PC-3 (cell line): Measurements from ENCODE around the gene OR52E5. TPM values are rescaled to one million over a fixed set of nuclear protein-coding genes. Genes with fewer than 3 reads are reported as not detected.
A peak's percentile ranks its signal among the peaks of the same experiment; 100 is the strongest.

ENCODE experiments used
- ATAC-seq: fragments of 200-7000 bp; cut with Tn5 transposase; 2 replicates; pipeline ENCODE4 v1.9.1; 2020; ENCODE audit warnings: mild to moderate bottlenecking, moderate library complexity
- BruUV-seq: library from RNA; stranded (reverse); fragments of 400-500 nt; replicated peaks from 2 replicates; lab custom pipeline; 2021; lab: Mats Ljungman, UMichigan
- CTCF ChIA-PET: fragments of 300-600 bp; sonication (Branson Sonifier 250); formaldehyde crosslinking; loops from one replicate; lab custom pipeline; 2022; ENCODE audit warnings: antibody characterized with exemption; lab: Charles Lee
- POLR2A ChIA-PET: fragments of 300-600 bp; sonication (Branson Sonifier 250); formaldehyde crosslinking; loops from one replicate; lab custom pipeline; 2022; ENCODE audit warnings: antibody characterized with exemption; ENCODE audit not compliant: unreplicated experiment; lab: Charles Lee
- DNase-seq: peaks from one replicate; pipeline ENCODE4 v3.0.0-alpha.2; 2015
- H2AFZ ChIP-seq: fragments of 300-600 bp; sonication (generic); 2 replicates; pipeline ENCODE4 v1.6.0; 2016; ENCODE audit warnings: antibody characterized with exemption, low read length
- H3F3A ChIP-seq: fragments of 300-600 bp; sonication (generic); one replicate; pipeline ENCODE4 v1.6.0; 2017; ENCODE audit warnings: antibody characterized with exemption, low read length, control low read depth, mild to moderate bottlenecking; ENCODE audit not compliant: unreplicated experiment
- H3K27ac ChIP-seq: fragments of 300-600 bp; sonication (generic); 2 replicates; pipeline ENCODE4 v1.5.1; 2016; ENCODE audit warnings: mild to moderate bottlenecking, low read length
- H3K27me3 ChIP-seq: fragments of 300-600 bp; sonication (generic); 2 replicates; pipeline ENCODE4 v1.6.1; 2016; ENCODE audit warnings: low read length, mixed read lengths
- H3K36me3 ChIP-seq: fragments of 300-600 bp; sonication (generic); 2 replicates; pipeline ENCODE4 v1.6.1; 2016; ENCODE audit warnings: low read depth, mixed run types, low read length, mixed read lengths
- H3K4me1 ChIP-seq: fragments of 300-600 bp; sonication (generic); 2 replicates; pipeline ENCODE4 v1.5.1; 2016; ENCODE audit warnings: low read length; ENCODE audit not compliant: insufficient read depth
- H3K4me2 ChIP-seq: fragments of 300-600 bp; sonication (generic); 2 replicates; pipeline ENCODE4 v1.6.0; 2016; ENCODE audit warnings: low read length
- H3K4me3 ChIP-seq: fragments of 300-600 bp; sonication (generic); 2 replicates; pipeline ENCODE4 v1.5.1; 2016; ENCODE audit warnings: mild to moderate bottlenecking, low read length, mixed read lengths
- H3K79me2 ChIP-seq: fragments of 300-600 bp; sonication (generic); 2 replicates; pipeline ENCODE4 v1.6.1; 2017; ENCODE audit warnings: low read length, mixed read lengths
- H3K9ac ChIP-seq: fragments of 300-600 bp; sonication (generic); 2 replicates; pipeline ENCODE4 v1.6.0; 2016; ENCODE audit warnings: mild to moderate bottlenecking, low read length
- H3K9me2 ChIP-seq: fragments of 300-600 bp; sonication (generic); replicated peaks from 2 replicates; pipeline ENCODE4 v1.6.1; 2016; ENCODE audit warnings: mixed run types, low read length, mixed read lengths
- H3K9me3 ChIP-seq: fragments of 300-600 bp; sonication (generic); 2 replicates; pipeline ENCODE4 v1.6.1; 2016; ENCODE audit warnings: low read length, mixed read lengths
- H4K20me1 ChIP-seq: fragments of 300-600 bp; sonication (generic); 2 replicates; pipeline ENCODE4 v1.6.1; 2016; ENCODE audit warnings: low read length, mixed read lengths
- CTCF ChIP-seq: fragments of 300-600 bp; sonication (generic); conservative IDR thresholded peaks from 2 replicates; pipeline ENCODE4 v1.5.1; 2017; ENCODE audit warnings: antibody characterized with exemption, low read depth, mild to moderate bottlenecking, low read length
- EZH2 ChIP-seq: fragments of 300-600 bp; sonication (generic); IDR thresholded peaks from one replicate; pipeline ENCODE4 v1.6.1; 2017; ENCODE audit warnings: antibody characterized with exemption, mild to moderate bottlenecking, low read length; ENCODE audit not compliant: unreplicated experiment
- EZH2phosphoT487 ChIP-seq: fragments of 300-600 bp; sonication (generic); IDR thresholded peaks from 2 replicates; pipeline ENCODE4 v1.6.1; 2018; ENCODE audit warnings: mild to moderate bottlenecking, antibody characterized with exemption, low read length, borderline replicate concordance
- intact Hi-C: fragments of 100-400 bp; cut with micrococcal nuclease; formaldehyde crosslinking; loops from 2 replicates; pipeline ENCODE4 v1.9.0; 2023
- total RNA-seq: library from RNA; depleted of rRNA; stranded (reverse); fragments of >200 nt; gene quantifications from 2 replicates; pipeline ENCODE4 v1.2.3, GENCODE V29; 2014

OR52E5 gene
- total RNA-seq, 1 experiment from 2014 or later, result not detected

DNA sequence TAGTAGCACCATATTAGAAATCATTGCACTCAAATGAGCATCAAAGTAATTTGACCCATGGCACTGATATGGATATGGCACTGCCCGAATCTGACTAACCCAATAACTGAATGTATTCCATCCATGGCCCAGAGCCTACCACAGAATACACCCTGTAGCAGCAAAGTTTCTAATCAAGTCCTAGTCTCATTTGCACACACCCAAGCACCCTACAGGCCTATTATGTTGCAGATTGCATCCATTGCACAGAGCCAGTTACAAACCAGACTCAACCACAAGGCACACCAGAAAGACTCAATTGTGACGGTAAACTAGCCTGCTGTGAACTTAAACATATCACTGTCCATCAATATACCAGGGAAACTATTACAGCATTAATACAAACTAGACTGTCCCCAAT is 6.5 kb downstream of the OR52E5 start:
- no peaks in the 10 kb centered on the region for H3K27me3 ChIP-seq
- H3K36me3 ChIP-seq, result no peaks in the 10 kb centered on the region
- H2AFZ ChIP-seq, result no peak overlapping the region
- POLR2A ChIA-PET, result no interaction called here
- H3K4me1 ChIP-seq, result no peaks in the 10 kb centered on the region
- no peak for ATAC-seq
- no peaks in the 10 kb centered on the region for H3K79me2 ChIP-seq
- H3K4me3 ChIP-seq, result no peak overlapping the region
- H3K9ac ChIP-seq, result no peak overlapping the region
- H3K27ac ChIP-seq, result no peak overlapping the region
- H4K20me1 ChIP-seq, result no peaks in the 10 kb centered on the region
- no peaks in the 10 kb centered on the region for H3K9me2 ChIP-seq
- DNase-seq, result no peak
- intact Hi-C loops, result no loop called here
- no TSS peak for BruUV-seq
- H3K4me2 ChIP-seq, result no peak overlapping the region
- no peaks in the 10 kb centered on the region for H3F3A ChIP-seq
- no peak for TF ChIP-seq EZH2phosphoT487
- TF ChIP-seq CTCF, result no peak
- no peak for TF ChIP-seq EZH2
- CTCF ChIA-PET, result no interaction called here
- no peaks in the 10 kb centered on the region for H3K9me3 ChIP-seq

DNA sequence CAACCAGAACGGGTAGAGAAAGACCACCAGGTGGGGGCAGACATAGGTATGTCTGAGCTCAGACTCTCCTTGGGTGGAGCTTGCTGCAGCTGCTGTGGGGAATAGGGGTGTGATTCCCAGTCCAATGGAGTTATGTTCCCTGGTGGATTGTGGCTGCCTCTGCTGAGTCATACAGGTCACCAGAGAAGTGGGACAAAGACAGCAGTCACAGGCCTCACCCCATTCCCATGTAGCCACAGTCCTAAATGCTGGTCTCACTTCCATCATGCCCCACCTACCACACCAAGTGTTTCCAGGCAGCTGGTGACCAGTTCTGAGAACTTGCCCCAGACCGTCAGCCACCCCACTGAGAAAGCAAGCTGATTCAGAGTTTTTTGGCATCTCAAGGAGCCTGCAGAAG is 17.5 kb downstream of the OR52E5 start:
- POLR2A ChIA-PET, result no interaction called here
- CTCF ChIA-PET, result no interaction called here
- intact Hi-C loops, result no loop called here
- H3K9ac ChIP-seq, result no peak overlapping the region
- BruUV-seq, result no TSS peak
- no peaks in the 10 kb centered on the region for H3K79me2 ChIP-seq
- no peak overlapping the region for H3K4me3 ChIP-seq
- no peak overlapping the region for H3K4me2 ChIP-seq
- no peak for TF ChIP-seq CTCF
- TF ChIP-seq EZH2, result no peak
- no peak for TF ChIP-seq EZH2phosphoT487
- H3K9me2 ChIP-seq, result no peaks in the 10 kb centered on the region
- H3F3A ChIP-seq, result no peaks in the 10 kb centered on the region
- ATAC-seq (no peak), DNase-seq (no peak)
- H3K27ac ChIP-seq, result no peak overlapping the region
- H3K36me3 ChIP-seq, result no peaks in the 10 kb centered on the region
- no peaks in the 10 kb centered on the region for H3K27me3 ChIP-seq
- H3K9me3 ChIP-seq, result no peaks in the 10 kb centered on the region
- no peaks in the 10 kb centered on the region for H4K20me1 ChIP-seq
- H3K4me1 ChIP-seq, result no peaks in the 10 kb centered on the region
- H2AFZ ChIP-seq, result no peak overlapping the region

DNA sequence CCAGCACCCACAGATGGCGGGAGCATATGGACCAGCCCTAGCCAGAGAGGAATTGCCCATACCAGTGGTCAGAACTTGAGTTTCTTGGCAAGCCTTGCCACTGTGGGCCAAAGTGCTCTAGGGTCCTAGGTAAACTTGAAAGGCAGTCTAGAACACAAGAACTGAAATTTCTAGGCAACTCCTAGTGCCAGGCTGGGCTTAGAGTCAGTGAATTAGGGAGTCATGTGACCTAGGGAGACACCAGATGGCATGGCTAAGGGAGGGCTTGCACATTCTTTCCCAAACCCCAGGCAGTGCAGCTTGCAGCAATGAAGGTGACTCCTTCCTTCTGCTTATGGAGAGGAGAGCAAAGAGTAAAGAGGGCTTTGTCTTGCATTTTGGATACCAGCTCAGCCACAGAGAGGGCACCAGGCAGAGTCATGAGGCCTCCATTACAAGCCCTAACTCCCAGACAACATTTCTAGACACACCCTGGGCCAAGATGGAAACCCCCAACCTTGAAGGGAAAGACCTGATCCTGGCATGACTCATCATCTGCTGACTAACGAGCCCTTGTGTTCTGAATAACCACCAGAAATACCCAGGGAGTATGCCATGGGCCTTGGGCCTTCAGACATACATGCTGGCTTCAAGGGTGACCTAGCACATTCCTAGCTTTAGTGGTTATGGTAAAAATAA is 29.9 kb downstream of the OR52E5 start:
- DNase-seq, result peak; percentile 35
- Histone ChIP-seq H3K9me2 (no peaks in the 10 kb centered on the region), H3K36me3 (no peaks in the 10 kb centered on the region), H3K9me3 (no peaks in the 10 kb centered on the region), H3K27ac (no peak overlapping the region), H4K20me1 (no peaks in the 10 kb centered on the region), H3K4me2 (no peak overlapping the region), H3F3A (no peaks in the 10 kb centered on the region), H3K4me1 (no peaks in the 10 kb centered on the region), H3K27me3 (no peaks in the 10 kb centered on the region), H3K9ac (no peak overlapping the region), H2AFZ (no peak overlapping the region), H3K79me2 (no peaks in the 10 kb centered on the region), H3K4me3 (no peak overlapping the region)
- POLR2A ChIA-PET, result no interaction called here
- TF ChIP-seq CTCF (no peak), EZH2 (no peak), EZH2phosphoT487 (no peak)
- BruUV-seq, result no TSS peak
- intact Hi-C loops, result no loop called here
- ATAC-seq, result no peak
- CTCF ChIA-PET, result no interaction called here
